COLO668 (cell line): ENCODE results near the gene BAZ2B.
"Not testable (repeated sequence)": the region's sequence is repeated elsewhere in the genome, so short reads cannot be mapped to it uniquely, and the experiment has no call there.

Experiments used
- DNase-seq: peaks from one replicate; lab custom pipeline; 2025; ENCODE audit not compliant: unreplicated experiment; lab: John Stamatoyannopoulos, UW

Gene BAZ2B

DNA sequence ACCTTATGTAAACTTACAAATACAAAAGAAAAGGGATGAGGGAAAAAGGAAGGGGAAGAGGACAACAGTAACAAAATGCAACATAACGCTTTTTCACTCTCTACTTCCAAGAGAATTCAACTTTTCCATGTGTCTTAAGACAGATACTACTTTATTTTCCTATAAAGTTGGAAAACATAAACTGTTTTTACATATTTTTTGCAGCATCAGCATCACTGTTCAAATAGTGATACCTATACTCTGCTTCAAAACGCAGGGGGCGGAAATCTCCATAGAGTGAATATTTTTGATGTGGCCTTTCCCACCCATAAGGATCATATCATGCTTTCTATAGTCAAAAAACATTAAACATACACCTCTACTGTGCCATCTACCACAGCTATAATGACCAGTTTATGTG is 77.5 kb downstream of the BAZ2B start:
- DNase-seq, result no peak

DNA sequence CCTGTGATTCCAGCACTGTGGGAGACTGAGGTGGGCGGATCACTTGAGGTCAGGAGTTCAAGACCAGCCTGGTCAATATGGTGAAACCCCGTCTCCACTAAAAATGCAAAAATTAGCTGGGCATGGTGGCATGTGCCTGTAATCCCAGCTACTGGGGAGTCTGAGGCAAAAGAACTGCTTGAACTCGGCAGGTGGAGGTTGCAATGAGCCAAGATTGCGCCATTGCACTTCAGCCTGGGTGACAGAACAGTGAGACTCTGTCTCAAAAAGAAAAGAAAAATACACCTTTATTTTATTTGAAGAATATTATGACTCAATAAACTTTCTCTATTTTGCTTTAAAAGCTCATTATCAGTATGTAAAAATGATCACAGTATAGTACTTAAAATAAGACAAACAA is 81.1 kb downstream of the BAZ2B start:
- DNase-seq, result not testable (repeated sequence)

DNA sequence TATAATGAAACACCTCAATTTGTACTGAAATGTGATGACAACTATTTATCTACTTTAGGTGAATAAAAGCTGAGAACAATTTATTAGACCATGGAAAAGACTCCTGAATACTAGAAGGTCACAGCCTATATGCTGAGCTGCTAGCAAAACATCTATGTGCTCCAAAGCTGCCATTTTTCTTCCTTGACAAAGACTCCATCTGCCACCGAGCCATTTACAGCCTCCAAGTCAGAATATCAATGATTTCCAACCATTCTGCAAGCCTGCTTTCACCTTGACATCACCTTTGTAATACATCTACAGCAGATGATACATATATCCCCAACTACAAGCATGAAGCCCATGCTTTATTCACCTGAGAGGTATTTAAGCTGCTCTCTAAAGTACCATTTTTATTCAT is 84.9 kb downstream of the BAZ2B start:
- DNase-seq, result no peak

DNA sequence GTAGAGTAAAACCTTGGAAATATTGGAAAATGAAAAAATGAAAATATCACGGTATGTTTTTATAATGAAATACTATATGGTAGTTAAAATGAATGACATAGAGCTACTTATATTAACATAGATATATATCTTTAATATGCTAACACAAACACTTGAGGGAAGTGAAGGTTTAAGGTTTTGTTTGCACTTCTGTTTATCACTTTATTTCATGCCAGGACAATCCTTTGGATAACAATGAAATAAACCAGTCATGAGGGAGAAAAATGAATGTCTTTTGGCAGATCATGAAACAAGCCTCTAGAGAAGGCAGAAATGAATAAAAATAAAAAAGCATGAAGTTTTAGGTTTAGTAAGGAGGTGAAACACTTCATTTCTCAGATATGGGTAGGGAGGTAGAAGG is 89.9 kb downstream of the BAZ2B start:
- DNase-seq, result no peak

DNA sequence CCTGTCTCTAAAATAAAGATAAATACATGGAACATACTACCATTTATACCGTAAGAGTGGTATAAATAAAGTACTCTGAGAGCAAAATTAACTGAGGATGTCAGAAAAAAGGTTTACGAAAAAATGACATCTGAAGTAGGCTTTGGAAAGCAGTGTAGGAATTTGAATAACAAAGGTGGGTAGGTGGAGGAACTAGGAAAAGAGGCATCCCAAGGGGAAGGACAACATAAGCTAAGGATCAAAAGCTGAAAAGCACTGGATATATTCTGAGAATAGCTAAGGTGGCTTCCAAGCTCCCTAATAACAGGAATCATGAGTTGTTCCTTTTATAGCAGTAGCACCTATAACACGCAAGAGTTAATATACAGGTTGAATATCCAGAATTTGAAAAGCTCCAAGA is 91.3 kb downstream of the BAZ2B start:
- DNase-seq, result no peak

DNA sequence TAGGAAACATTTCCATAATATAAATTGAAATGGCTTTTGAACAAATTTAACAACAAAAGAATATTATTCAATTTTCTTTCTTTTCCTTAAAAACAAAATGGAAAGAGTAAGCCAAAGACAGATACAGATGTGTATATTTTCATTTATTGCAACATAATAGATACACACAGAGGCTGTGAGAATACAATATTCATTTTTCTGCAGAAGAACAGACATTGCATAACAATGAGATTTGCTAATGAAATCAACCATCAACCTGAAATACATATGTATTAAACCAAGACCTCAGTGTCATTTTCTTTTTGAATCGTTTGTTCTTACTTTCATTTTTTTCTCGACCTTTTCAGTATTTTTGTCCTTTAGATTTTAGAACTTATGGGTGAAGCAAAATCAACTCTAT is 95.1 kb downstream of the BAZ2B start:
- no peak for DNase-seq

DNA sequence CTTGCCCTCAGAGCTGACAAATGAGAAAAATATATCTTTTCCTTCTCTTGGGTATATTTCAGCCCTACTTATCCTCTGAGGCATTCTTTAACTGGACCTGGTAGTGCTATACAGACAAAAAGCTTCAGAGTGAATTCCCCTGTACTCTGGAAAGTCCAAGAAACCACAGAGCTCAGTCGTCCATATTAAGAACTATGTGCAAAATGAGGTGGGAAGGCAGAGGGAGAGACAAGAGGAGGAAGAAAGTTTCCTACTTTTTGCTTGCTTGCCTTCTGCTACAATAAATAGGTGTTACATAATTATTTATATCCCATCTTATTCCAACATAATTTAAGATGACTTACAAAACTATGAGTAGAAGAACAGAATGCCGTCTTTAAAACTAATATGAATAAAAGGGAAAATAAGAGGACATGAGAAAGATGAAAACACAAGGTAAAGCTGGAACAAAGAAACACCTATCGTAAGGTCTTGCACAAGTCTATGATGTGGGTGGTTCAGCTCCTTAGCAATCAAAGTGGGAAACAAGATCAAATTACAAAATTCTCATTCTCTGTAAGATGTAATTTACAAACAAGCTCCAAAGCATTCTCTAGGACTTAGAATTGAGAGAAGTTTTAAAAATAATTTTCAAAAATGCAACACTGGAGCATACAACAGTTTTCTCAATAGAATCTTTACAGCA is 97.9 kb downstream of the BAZ2B start:
- no peak for DNase-seq

DNA sequence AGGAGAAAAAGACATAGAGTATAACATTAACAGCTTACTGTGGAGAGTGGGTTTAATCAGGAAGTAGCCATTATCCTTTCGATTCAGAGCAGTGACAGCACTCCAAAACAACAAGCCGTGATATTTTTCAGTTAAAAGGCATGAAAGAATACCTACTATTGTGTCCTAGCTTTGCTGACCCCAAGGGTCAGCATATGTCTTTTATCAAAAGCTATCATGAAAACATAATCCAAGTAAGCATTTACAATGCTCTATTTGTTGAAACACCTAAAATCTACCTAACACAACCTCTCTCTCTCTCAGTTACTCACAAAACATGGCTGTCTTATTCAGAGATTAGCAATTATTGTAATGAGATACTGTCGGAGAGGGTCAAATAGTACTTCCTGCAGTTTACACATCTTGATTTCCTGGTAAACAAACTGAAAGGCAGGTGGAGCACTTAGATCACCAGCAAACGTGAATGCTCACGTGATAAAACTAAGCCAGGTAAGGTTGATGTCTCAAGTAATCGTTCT is 100.0 kb downstream of the BAZ2B start:
- DNase-seq, result peak; percentile 37

DNA sequence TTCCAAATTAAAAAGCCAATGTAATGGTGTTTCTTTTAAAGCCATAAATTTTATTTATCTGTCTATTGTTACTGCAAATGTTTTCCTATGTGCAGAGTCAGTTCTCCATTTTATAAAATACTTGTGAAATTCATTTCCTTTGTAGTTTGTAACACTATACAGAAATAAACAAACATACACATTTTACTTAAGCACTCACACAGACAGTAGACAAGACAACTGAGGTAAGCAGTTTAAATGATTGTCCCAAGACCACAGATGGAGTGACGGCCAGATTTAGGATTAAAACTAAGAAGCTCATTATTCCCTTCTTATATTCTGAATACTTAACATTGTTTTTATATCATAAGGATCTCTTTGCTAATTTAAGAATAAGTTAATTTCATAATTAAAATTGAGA is 100.9 kb downstream of the BAZ2B start:
- no peak for DNase-seq

DNA sequence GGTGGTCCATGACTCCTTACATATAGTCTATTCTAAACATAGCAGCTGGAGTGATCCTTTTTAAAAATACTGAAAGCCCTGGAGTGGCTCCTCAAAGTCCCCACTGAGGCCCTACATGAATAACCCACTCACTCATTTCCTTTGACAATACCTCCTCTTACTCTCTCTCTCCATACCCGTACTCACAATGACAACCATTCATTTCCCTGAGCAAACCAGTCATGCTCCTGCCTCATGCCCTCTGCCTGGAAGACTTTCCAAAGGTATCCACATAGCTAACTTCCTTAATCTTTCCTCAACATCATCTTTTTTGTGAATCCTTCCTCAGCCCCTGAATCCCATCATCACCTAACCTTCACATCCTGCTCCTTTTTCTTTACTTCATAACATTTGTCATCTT is 102.6 kb downstream of the BAZ2B start:
- DNase-seq, result no peak

DNA sequence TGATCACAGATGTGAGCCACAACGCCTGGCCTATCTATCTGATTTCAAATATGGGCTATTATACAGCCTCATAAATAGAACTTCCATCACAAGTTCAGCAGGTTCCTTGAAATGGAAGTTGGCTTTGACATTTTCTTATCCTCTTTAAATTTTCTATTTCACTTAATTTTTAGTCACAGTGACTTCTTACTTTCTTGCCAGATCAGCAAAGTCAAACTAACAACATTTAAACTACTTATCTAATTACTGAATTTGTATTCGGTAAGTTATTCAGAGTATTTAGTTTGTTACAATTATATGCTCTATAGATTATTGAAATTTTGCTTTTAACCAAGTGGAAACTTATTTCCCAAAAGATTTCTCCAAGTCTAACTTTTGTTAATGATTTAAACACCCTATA is 108.2 kb downstream of the BAZ2B start:
- no peak for DNase-seq

DNA sequence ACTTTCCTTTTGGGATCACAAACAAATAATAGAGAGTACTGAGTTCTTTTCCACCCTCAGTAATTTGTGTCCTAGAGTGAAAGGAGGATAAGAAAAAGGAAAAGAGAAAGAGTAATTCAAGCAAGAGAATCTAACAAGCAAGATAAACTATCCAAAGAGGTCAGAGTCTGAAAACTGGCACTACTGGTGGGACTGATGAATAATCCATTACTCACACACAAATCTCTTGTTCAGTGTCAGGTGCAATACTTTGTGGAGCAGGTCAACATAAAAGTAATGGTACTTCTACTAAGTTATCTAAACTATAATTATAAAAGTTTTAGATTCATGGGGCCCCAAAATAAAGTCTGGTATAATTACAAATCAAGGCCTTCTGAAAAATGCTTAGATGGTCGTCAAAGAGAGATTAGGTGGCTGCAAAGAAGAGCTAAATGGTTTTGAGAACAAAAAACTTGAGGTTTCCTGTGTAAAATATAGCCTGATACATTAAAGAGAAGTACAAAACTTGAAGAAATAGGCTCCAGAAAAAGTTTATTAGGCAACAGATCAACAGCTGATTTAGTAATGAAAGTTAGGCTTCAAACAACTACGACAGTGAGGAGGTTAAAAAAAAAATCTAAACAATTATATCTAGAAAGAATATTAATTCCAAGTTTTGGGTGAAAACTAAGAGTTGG is 109.4 kb downstream of the BAZ2B start:
- no peak for DNase-seq

DNA sequence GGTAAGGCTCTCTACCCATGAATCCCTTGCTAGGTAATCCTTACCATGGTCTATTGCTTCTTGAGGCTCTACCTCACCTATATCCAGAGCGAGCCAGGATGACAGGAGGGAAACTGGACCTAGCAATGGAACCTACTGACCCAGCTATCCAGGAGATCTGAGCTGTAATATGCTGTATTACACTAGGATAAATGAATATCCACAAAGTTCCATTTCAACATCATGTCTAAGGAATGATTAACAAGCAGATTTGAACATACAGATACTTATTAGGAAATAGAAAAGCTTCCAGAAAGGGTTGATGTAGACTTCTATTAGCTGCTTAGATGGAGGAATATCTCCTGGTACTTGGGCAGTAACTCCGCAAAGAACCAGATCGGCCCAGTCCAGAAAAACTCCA is 110.1 kb downstream of the BAZ2B start:
- no peak for DNase-seq

DNA sequence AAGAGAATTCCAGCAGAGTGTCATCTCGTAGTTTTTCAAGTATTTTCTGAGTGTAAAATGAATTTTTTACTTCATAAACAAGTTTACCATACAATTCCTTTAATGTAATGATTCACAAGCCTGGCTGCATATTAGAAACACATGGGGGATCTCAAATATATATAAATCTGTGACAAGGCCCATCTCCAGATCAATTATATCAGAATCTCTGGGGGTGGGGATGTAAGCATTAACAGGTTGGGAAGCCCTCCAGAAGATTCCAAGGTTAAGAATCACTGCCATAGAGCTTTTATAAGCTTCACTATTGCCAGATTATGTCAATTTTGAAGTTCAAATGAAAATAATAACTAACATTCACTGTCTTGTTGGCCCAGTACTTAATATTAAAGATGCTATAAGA is 111.2 kb downstream of the BAZ2B start:
- DNase-seq, result no peak

DNA sequence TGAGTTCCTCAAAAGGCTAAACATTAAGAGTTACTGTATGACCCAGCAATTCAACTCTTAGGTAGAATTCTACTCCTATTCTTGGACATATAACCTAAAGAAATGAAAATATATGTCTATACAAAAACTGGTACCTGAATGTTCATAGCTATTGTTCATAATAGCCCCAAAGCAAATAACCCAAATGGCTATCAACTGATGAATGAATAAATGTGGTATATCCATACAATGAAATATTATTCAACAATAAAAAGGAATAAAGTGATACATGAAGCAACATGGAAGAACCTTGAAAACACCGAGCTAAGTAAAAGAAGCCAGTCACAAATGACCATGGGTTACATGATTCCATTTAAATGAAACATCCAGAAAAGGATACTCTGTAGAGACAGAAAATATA is 114.6 kb downstream of the BAZ2B start:
- DNase-seq, result no peak

DNA sequence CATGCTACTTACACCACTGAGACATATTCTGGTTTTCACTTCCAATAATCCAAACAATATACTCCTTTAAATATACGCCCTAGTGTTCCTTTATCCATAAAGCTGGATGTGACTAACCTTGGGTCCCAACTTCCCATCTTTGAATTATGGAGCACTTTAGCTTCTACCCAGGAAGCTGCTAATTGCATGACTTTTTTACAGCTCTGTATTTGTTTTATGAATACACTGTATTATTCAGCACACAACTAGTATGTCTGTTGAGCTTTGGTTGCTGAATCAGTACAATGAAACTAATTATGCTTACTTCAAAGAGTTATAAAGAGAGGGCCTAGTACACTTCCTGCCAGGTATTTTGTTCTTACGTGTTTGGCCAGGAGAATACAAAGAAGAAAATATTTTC is 118.5 kb downstream of the BAZ2B start:
- DNase-seq, result no peak

DNA sequence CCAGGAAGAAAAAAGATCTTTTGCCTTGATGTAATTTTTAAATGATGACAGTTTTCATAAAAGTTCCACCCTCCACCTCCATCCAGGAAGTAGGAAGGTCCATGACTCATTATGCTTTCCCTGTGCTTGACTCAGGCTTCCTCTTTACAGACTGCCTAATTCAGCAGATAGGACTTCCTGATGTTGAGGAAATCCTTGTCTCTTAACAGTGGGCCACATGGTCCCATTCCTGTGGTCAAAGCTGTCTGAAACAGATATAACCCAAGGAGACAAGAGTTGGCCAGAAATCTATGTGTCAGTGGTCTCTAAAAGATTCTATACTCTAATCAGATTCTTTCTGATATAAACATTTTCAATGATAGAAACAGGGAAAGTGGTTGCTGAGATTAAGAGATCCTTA is 119.1 kb downstream of the BAZ2B start:
- no peak for DNase-seq

DNA sequence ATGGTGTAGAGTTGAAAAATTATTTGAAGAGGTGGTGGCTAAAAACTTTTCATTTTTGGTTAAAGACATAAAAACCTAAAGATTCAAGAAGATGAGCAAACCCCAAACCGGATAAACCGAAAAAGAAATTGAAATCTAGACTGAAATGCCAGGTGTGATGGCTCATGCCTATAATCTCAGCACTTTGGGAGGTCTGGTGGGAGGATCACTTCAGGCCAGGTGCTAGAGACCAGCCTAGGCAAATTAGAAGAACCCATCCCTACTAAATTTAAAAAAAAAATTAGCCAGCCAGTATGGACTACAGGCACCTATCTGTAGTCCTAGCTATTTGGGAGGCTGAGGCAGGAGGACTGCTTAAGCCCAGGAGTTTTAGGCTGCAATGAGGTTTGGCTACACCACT is 126.9 kb downstream of the BAZ2B start:
- DNase-seq, result no peak

DNA sequence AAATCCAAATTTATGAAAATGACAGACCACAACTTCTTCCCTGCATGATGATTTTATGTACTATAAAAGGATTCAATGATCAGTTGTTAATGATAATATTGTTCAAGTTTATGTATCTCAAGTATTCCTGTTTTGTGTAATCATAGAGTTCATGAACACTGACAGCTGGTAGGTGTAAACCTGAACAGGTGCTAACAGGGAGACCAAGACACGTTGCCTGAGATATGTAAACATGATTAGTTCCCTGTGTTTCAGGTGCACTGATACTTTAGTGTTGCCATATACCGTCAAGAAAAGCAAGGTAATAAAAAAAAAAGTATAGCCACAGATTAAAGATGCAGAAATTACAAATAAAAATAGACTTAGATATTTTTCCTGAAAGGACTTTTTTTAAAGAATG is 131.8 kb downstream of the BAZ2B start:
- DNase-seq, result peak; percentile 23

DNA sequence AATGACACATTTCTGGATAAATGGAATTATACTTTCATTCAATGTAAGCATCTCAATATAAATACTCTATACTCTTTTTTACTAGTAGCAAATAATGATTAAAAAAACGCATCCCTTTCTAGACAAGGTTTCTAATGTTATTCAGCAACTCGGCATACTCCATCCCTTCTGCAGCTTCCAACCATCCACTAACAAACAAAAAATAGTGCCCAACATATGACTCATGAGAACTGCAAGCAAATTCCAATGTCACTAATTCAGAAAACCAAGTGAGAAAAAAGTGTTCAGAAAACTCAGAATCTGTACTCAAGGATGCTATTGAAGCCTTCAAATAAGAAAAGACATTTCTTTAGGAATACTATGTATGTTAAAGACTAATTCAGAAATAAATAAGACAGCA is 140.0 kb downstream of the BAZ2B start:
- DNase-seq, result no peak

DNA sequence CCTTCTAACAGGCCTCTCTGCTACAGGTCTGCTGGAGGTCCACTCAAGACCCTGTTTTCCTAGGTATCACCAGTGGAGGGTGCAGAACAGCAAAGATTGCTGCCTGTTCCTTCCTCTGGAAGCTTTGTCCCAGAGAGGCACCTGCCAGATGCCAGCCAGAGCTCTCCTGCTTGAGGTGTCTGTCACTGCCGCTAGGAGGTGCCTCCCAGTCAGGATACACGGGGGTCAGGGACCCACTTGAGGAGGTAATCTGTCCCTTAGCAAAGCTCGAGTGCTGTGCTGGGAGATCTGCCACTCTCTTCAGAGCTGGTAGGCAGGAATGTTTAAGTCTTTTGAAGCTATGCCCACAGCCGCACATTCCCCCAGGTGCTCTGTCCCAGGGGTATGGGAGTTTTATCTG is 140.6 kb downstream of the BAZ2B start:
- no peak for DNase-seq

DNA sequence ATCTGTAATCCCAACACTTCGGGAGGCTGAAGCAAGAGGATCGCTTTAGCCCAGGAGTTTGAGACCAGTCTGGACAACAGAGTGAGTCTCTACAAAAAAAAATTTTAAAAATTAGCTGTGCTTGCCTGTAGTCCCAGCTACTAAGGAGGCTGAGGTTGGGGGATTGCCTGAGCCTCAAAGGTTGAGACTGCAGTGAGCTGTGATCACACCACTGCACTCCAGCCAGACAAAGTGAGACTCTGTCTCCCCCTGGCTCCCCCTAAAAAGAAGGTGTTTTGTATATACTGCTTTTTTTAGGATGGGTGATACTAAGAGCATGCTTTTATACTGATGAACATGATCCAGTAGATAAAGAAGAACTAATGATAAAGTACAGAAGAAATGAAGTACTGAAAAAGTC is 145.0 kb downstream of the BAZ2B start:
- DNase-seq, result no peak

DNA sequence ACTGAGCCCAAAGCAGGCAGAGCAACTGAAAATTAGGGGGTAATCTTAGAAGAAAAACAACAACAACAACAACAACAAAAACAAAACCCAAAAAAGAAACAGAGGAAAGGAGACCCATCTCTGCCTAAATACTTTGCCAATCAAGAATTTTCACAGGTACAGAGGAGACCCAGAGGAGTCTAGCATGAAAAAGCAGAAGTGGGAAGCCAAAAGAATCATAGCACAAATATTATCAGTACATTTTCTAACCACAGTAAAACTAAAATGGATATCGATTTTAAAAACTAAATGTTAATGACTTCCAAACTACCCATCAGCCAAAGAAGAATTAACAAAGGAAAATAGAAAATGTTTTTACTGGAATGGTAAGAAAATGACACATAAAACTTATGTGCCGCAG is 148.1 kb downstream of the BAZ2B start:
- no peak for DNase-seq
